ENCODE measurements around the gene ST6GALNAC4.

- TF ChIP-seq, protein P1, sequence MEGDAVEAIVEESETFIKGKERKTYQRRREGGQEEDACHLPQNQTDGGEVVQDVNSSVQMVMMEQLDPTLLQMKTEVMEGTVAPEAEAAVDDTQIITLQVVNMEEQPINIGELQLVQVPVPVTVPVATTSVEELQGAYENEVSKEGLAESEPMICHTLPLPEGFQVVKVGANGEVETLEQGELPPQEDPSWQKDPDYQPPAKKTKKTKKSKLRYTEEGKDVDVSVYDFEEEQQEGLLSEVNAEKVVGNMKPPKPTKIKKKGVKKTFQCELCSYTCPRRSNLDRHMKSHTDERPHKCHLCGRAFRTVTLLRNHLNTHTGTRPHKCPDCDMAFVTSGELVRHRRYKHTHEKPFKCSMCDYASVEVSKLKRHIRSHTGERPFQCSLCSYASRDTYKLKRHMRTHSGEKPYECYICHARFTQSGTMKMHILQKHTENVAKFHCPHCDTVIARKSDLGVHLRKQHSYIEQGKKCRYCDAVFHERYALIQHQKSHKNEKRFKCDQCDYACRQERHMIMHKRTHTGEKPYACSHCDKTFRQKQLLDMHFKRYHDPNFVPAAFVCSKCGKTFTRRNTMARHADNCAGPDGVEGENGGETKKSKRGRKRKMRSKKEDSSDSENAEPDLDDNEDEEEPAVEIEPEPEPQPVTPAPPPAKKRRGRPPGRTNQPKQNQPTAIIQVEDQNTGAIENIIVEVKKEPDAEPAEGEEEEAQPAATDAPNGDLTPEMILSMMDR (IDR thresholded peaks at IDR 0.05; ENCODE audit: low read depth, low read length, poor library complexity, severe bottlenecking) = no peak
- TF ChIP-seq EZH2phosphoT487 (IDR thresholded peaks at IDR 0.05; ENCODE audit: borderline replicate concordance, low read length) = no peak
Observed at GRCh38 chr9:127862075-127863011, 54.5 kb downstream of the ST6GALNAC4 start.

All from DOHH2 (cell line).